Hematopoietic multipotent progenitor cell treated with erythropoietin and hydrocortisone succinate and interleukin-3 and kit ligand, for 15 days (in vitro differentiated cells): ENCODE data around the gene LCE2A.
"Not testable (repeated sequence)": the region's sequence is repeated elsewhere in the genome, so short reads cannot be mapped to it uniquely, and the experiment has no call there.

Experiments
- DNase-seq: peaks from one replicate; pipeline ENCODE4 v3.0.0-alpha.2; 2015; ENCODE audit warnings: low spot score

LCE2A gene

GRCh38 chr1:152697701-152698600, at the start of gene LCE2A:
LCE2A (plus strand) TSS chr1:152698345; CDS start chr1:152698902, 557 bp downstream.
- DNase-seq = no peak

- DNase-seq = peak; percentile 57
Observed at GRCh38 chr1:152654110-152654509, 44.0 kb upstream of the LCE2A start.

- no peak for DNase-seq
Observed at GRCh38 chr1:152656459-152656858, 41.7 kb upstream of the LCE2A start.

GRCh38 chr1:152657677-152658076, 40.5 kb upstream of the LCE2A start:
- DNase-seq = no peak

- no peak for DNase-seq
Observed at GRCh38 chr1:152658649-152659048, 39.5 kb upstream of the LCE2A start.

GRCh38 chr1:152663098-152663497, 35.0 kb upstream of the LCE2A start, which contains the start of gene LCE2D:
LCE2D (plus strand) TSS chr1:152663380; CDS start chr1:152664106, 726 bp downstream.
- DNase-seq = no peak

GRCh38 chr1:152666171-152666570, 32.0 kb upstream of the LCE2A start:
- DNase-seq = not testable (repeated sequence)

GRCh38 chr1:152667648-152668047, 30.5 kb upstream of the LCE2A start:
- no peak for DNase-seq

GRCh38 chr1:152673016-152673415, 25.1 kb upstream of the LCE2A start:
- DNase-seq = no peak

GRCh38 chr1:152674983-152675382, 23.2 kb upstream of the LCE2A start, which contains the start of gene LCE2C:
LCE2C (plus strand) TSS chr1:152675279; CDS start chr1:152676016, 737 bp downstream.
- DNase-seq = not testable (repeated sequence)

GRCh38 chr1:152679459-152679858, 18.7 kb upstream of the LCE2A start:
- DNase-seq = no peak

GRCh38 chr1:152681616-152682015, 16.5 kb upstream of the LCE2A start:
- no peak for DNase-seq

- no peak for DNase-seq
Observed at GRCh38 chr1:152683846-152684245, 14.3 kb upstream of the LCE2A start.

- not testable (repeated sequence) for DNase-seq
Observed at GRCh38 chr1:152685823-152686222, 12.3 kb upstream of the LCE2A start, which contains the start of gene LCE2B. LCE2B (plus strand) TSS chr1:152686123; CDS start chr1:152686844, 721 bp downstream.

GRCh38 chr1:152699746-152700145, 1.6 kb downstream of the LCE2A start:
- DNase-seq = no peak

- DNase-seq = no peak
Observed at GRCh38 chr1:152707860-152708259, 9.7 kb downstream of the LCE2A start, which contains the start of gene LCE4A. LCE4A (plus strand) TSS chr1:152708160; CDS start chr1:152709076, 916 bp downstream.

GRCh38 chr1:152718238-152718637, 20.1 kb downstream of the LCE2A start:
- DNase-seq = no peak

- DNase-seq = no peak
Observed at GRCh38 chr1:152725261-152725660, 27.1 kb downstream of the LCE2A start.

GRCh38 chr1:152728986-152729385, 30.8 kb downstream of the LCE2A start:
- DNase-seq = no peak

GRCh38 chr1:152735648-152736047, 37.5 kb downstream of the LCE2A start:
- DNase-seq = no peak

- no peak for DNase-seq
Observed at GRCh38 chr1:152737997-152738396, 39.9 kb downstream of the LCE2A start.

- no peak for DNase-seq
Observed at GRCh38 chr1:152739841-152740240, 41.7 kb downstream of the LCE2A start.

- DNase-seq = no peak
Observed at GRCh38 chr1:152741656-152742055, 43.5 kb downstream of the LCE2A start.
